HG03575 (cell line): ENCODE data around the gene TMEM74B.

Experiments
- ATAC-seq: cut with Tn5 transposase; IDR thresholded peaks from one replicate; pipeline ENCODE4 v1.9.1; 2021; ENCODE audit not compliant: unreplicated experiment, insufficient number of reproducible peaks, low FRiP score; ENCODE audit errors: extremely low read depth

Gene TMEM74B

GRCh38 chr20:1185316-1185741 is 548 bp upstream of the TMEM74B start:
- no peak for ATAC-seq

- ATAC-seq: no peak
Measured at GRCh38 chr20:1184260-1184637, 532 bp downstream of the TMEM74B start.

- no peak for ATAC-seq
Measured at GRCh38 chr20:1183153-1183552, 1.6 kb downstream of the TMEM74B start.

GRCh38 chr20:1182106-1182505 is 2.7 kb downstream of the TMEM74B start:
- no peak for ATAC-seq

GRCh38 chr20:1180949-1181348 is 3.8 kb downstream of the TMEM74B start:
- ATAC-seq: no peak

- no peak for ATAC-seq
Measured at GRCh38 chr20:1178623-1179022, 6.2 kb downstream of the TMEM74B start.

- no peak for ATAC-seq
Measured at GRCh38 chr20:1178103-1178502, 6.7 kb downstream of the TMEM74B start.

- ATAC-seq: no peak
Measured at GRCh38 chr20:1177680-1178079, 7.1 kb downstream of the TMEM74B start.

GRCh38 chr20:1174787-1175186 is 10.0 kb downstream of the TMEM74B start:
- no peak for ATAC-seq

- ATAC-seq: no peak
Measured at GRCh38 chr20:1173698-1174097, 11.1 kb downstream of the TMEM74B start.

- no peak for ATAC-seq
Measured at GRCh38 chr20:1171461-1172093, 13.2 kb downstream of the TMEM74B start.

- ATAC-seq: no peak
Measured at GRCh38 chr20:1169224-1169623, 15.6 kb downstream of the TMEM74B start.

- no peak for ATAC-seq
Measured at GRCh38 chr20:1166948-1167720, 17.6 kb downstream of the TMEM74B start.

GRCh38 chr20:1165941-1166340 is 18.8 kb downstream of the TMEM74B start:
- no peak for ATAC-seq

GRCh38 chr20:1165521-1165920 is 19.3 kb downstream of the TMEM74B start:
- no peak for ATAC-seq

- ATAC-seq: no peak
Measured at GRCh38 chr20:1164871-1165270, 19.9 kb downstream of the TMEM74B start.

- ATAC-seq: no peak
Measured at GRCh38 chr20:1163653-1164052, 21.1 kb downstream of the TMEM74B start.

GRCh38 chr20:1163105-1163504 is 21.7 kb downstream of the TMEM74B start:
- ATAC-seq: no peak

- ATAC-seq: no peak
Measured at GRCh38 chr20:1160991-1161390, 23.8 kb downstream of the TMEM74B start.

- no peak for ATAC-seq
Measured at GRCh38 chr20:1160496-1160895, 24.3 kb downstream of the TMEM74B start.

- ATAC-seq: no peak
Measured at GRCh38 chr20:1155342-1155741, 29.4 kb downstream of the TMEM74B start.
